Stimulated activated memory B cell treated with anti-CD40 and anti-IgM and Interleukin-4, amounts not matched to agents 10 μg/mL and 1 μg/mL and 100 μg/mL, for 72 hours (primary cell): ENCODE results near the gene RAB18.

Experiments used
- ATAC-seq: fragments of 150-1000 bp; cut with Tn5 transposase; 2 replicates; pipeline ENCODE4 v1.10.0; 2021
- H3K27ac Mint-ChIP-seq: one replicate; pipeline ENCODE4 v1.8.0; 2022; ENCODE audit warnings: mild to moderate bottlenecking, mixed read lengths
- H3K27me3 Mint-ChIP-seq: one replicate; pipeline ENCODE4 v1.8.0; 2022; ENCODE audit warnings: mixed read lengths
- H3K36me3 Mint-ChIP-seq: one replicate; pipeline ENCODE4 v1.8.0; 2022; ENCODE audit warnings: mixed read lengths
- H3K4me1 Mint-ChIP-seq: one replicate; pipeline ENCODE4 v1.8.0; 2022; ENCODE audit warnings: mixed read lengths
- H3K4me3 Mint-ChIP-seq: one replicate; pipeline ENCODE4 v1.8.0; 2022; ENCODE audit warnings: mild to moderate bottlenecking, moderate library complexity, mixed read lengths
- H3K9me3 Mint-ChIP-seq: one replicate; pipeline ENCODE4 v1.8.0; 2022; ENCODE audit warnings: mixed read lengths

The RAB18 gene

GRCh38 chr10:27527666-27528295 is 23.7 kb downstream of the RAB18 start:
- H3K4me3 Mint-ChIP-seq = no peak overlapping the region

GRCh38 chr10:27529010-27529783 is 25.1 kb downstream of the RAB18 start:
- Mint-ChIP-seq H3K4me3 (no peak overlapping the region), H3K4me1 (peaks cover 34% of the 10 kb centered on the region), H3K27me3 (no peaks in the 10 kb centered on the region), H3K27ac (peak overlapping the region; percentile 70), H3K9me3 (no peaks in the 10 kb centered on the region), H3K36me3 (peaks cover 45% of the 10 kb centered on the region)
- ATAC-seq = no peak

More at GRCh38 chr10:27527666-27528295, 23.7 kb downstream of the RAB18 start:
- H3K27me3 Mint-ChIP-seq = no peaks in the 10 kb centered on the region
- no peak overlapping the region for H3K27ac Mint-ChIP-seq
- H3K36me3 Mint-ChIP-seq = peaks cover 49% of the 10 kb centered on the region
- ATAC-seq = no peak
- peaks cover 44% of the 10 kb centered on the region for H3K4me1 Mint-ChIP-seq
- no peaks in the 10 kb centered on the region for H3K9me3 Mint-ChIP-seq

GRCh38 chr10:27530477-27530876 is 26.4 kb downstream of the RAB18 start:
- H3K4me1 Mint-ChIP-seq = peaks cover 23% of the 10 kb centered on the region
- no peak for ATAC-seq
- no peaks in the 10 kb centered on the region for H3K9me3 Mint-ChIP-seq
- H3K4me3 Mint-ChIP-seq = no peak overlapping the region
- H3K27me3 Mint-ChIP-seq = no peaks in the 10 kb centered on the region
- H3K27ac Mint-ChIP-seq = no peak overlapping the region
- H3K36me3 Mint-ChIP-seq = peaks cover 36% of the 10 kb centered on the region

GRCh38 chr10:27531336-27531847 is 27.3 kb downstream of the RAB18 start:
- ATAC-seq = no peak
- Mint-ChIP-seq H3K9me3 (no peaks in the 10 kb centered on the region), H3K27ac (no peak overlapping the region), H3K36me3 (peaks cover 36% of the 10 kb centered on the region), H3K4me3 (no peak overlapping the region), H3K27me3 (no peaks in the 10 kb centered on the region), H3K4me1 (peaks cover 23% of the 10 kb centered on the region)

- H3K27ac Mint-ChIP-seq = no peak overlapping the region
- no peak overlapping the region for H3K4me3 Mint-ChIP-seq
- no peaks in the 10 kb centered on the region for H3K9me3 Mint-ChIP-seq
- H3K36me3 Mint-ChIP-seq = peaks cover 27% of the 10 kb centered on the region
- ATAC-seq = no peak
- H3K27me3 Mint-ChIP-seq = no peaks in the 10 kb centered on the region
- peaks cover 6% of the 10 kb centered on the region for H3K4me1 Mint-ChIP-seq
Observed at GRCh38 chr10:27534161-27534700, 30.1 kb downstream of the RAB18 start.

GRCh38 chr10:27535317-27535716 is 31.2 kb downstream of the RAB18 start:
- Mint-ChIP-seq H3K4me1 (no peaks in the 10 kb centered on the region), H3K36me3 (peaks cover 22% of the 10 kb centered on the region), H3K27me3 (no peaks in the 10 kb centered on the region), H3K4me3 (no peak overlapping the region), H3K27ac (no peak overlapping the region), H3K9me3 (no peaks in the 10 kb centered on the region)
- no peak for ATAC-seq

- peaks cover 17% of the 10 kb centered on the region for H3K36me3 Mint-ChIP-seq
- no peak overlapping the region for H3K27ac Mint-ChIP-seq
- no peaks in the 10 kb centered on the region for H3K9me3 Mint-ChIP-seq
- ATAC-seq = no peak
- no peaks in the 10 kb centered on the region for H3K4me1 Mint-ChIP-seq
- no peak overlapping the region for H3K4me3 Mint-ChIP-seq
- H3K27me3 Mint-ChIP-seq = no peaks in the 10 kb centered on the region
Observed at GRCh38 chr10:27536437-27536836, 32.3 kb downstream of the RAB18 start.

GRCh38 chr10:27537166-27537565 is 33.1 kb downstream of the RAB18 start:
- Mint-ChIP-seq H3K4me3 (no peak overlapping the region), H3K27me3 (no peaks in the 10 kb centered on the region), H3K9me3 (no peaks in the 10 kb centered on the region), H3K27ac (no peak overlapping the region), H3K4me1 (no peaks in the 10 kb centered on the region), H3K36me3 (peaks cover 16% of the 10 kb centered on the region)
- ATAC-seq = no peak

- H3K9me3 Mint-ChIP-seq = no peaks in the 10 kb centered on the region
- H3K27ac Mint-ChIP-seq = no peak overlapping the region
- H3K27me3 Mint-ChIP-seq = no peaks in the 10 kb centered on the region
- no peak for ATAC-seq
- H3K4me1 Mint-ChIP-seq = no peaks in the 10 kb centered on the region
- no peak overlapping the region for H3K4me3 Mint-ChIP-seq
- peaks cover 21% of the 10 kb centered on the region for H3K36me3 Mint-ChIP-seq
Observed at GRCh38 chr10:27537787-27538186, 33.7 kb downstream of the RAB18 start.

GRCh38 chr10:27540672-27541071 is 36.6 kb downstream of the RAB18 start:
- ATAC-seq = no peak
- Mint-ChIP-seq H3K4me3 (no peak overlapping the region), H3K9me3 (no peaks in the 10 kb centered on the region), H3K4me1 (no peaks in the 10 kb centered on the region), H3K27ac (no peak overlapping the region), H3K27me3 (no peaks in the 10 kb centered on the region), H3K36me3 (peaks cover 24% of the 10 kb centered on the region)

GRCh38 chr10:27541796-27542729 is 38.0 kb downstream of the RAB18 start:
- no peaks in the 10 kb centered on the region for H3K9me3 Mint-ChIP-seq
- no peak for ATAC-seq
- no peak overlapping the region for H3K4me3 Mint-ChIP-seq
- no peaks in the 10 kb centered on the region for H3K4me1 Mint-ChIP-seq
- no peak overlapping the region for H3K27ac Mint-ChIP-seq
- no peaks in the 10 kb centered on the region for H3K27me3 Mint-ChIP-seq
- H3K36me3 Mint-ChIP-seq = peaks cover 29% of the 10 kb centered on the region

GRCh38 chr10:27542812-27543211 is 38.7 kb downstream of the RAB18 start:
- no peaks in the 10 kb centered on the region for H3K27me3 Mint-ChIP-seq
- no peak overlapping the region for H3K27ac Mint-ChIP-seq
- H3K9me3 Mint-ChIP-seq = no peaks in the 10 kb centered on the region
- no peaks in the 10 kb centered on the region for H3K4me1 Mint-ChIP-seq
- H3K4me3 Mint-ChIP-seq = no peak overlapping the region
- ATAC-seq = no peak
- H3K36me3 Mint-ChIP-seq = peaks cover 33% of the 10 kb centered on the region

GRCh38 chr10:27547047-27547446 is 42.9 kb downstream of the RAB18 start:
- Mint-ChIP-seq H3K27ac (no peak overlapping the region), H3K36me3 (peaks cover 26% of the 10 kb centered on the region), H3K4me1 (no peaks in the 10 kb centered on the region), H3K27me3 (no peaks in the 10 kb centered on the region), H3K4me3 (no peak overlapping the region), H3K9me3 (peaks cover 3% of the 10 kb centered on the region)
- no peak for ATAC-seq

GRCh38 chr10:27547482-27547881 is 43.4 kb downstream of the RAB18 start:
- no peak for ATAC-seq
- H3K9me3 Mint-ChIP-seq = peaks cover 3% of the 10 kb centered on the region
- no peaks in the 10 kb centered on the region for H3K4me1 Mint-ChIP-seq
- no peaks in the 10 kb centered on the region for H3K27me3 Mint-ChIP-seq
- no peak overlapping the region for H3K27ac Mint-ChIP-seq
- H3K4me3 Mint-ChIP-seq = no peak overlapping the region
- peaks cover 24% of the 10 kb centered on the region for H3K36me3 Mint-ChIP-seq

GRCh38 chr10:27550823-27551222 is 46.7 kb downstream of the RAB18 start:
- Mint-ChIP-seq H3K4me3 (no peak overlapping the region), H3K4me1 (no peaks in the 10 kb centered on the region), H3K27ac (no peak overlapping the region), H3K36me3 (peaks cover 11% of the 10 kb centered on the region), H3K9me3 (peaks cover 3% of the 10 kb centered on the region), H3K27me3 (no peaks in the 10 kb centered on the region)
- ATAC-seq = no peak
